Ovary (tissue), 3 donors: Measurements from ENCODE around the gene COPE.

Experiments
- EP300 ChIP-seq: sonication (generic); formaldehyde crosslinking; IDR thresholded peaks from one replicate; pipeline ENCODE4 v1.6.1; 2017; ENCODE audit warnings: antibody characterized with exemption
- TF ChIP-seq, protein P1 (sequence below), 3 donors: fragments of 450-650 bp in 2 of 3; fragments of 200-600 bp in 1 of 3; IDR thresholded peaks; one replicate each; pipeline versions ENCODE4 v1.5.1 to v1.8.0; 2016 to 2022; ENCODE audit warnings: antibody characterized with exemption in 3 of 3, mild to moderate bottlenecking in 1 of 3
- donor health status: DM: no; HTN: no; CAD: no.

- TF ChIP-seq, protein P1, sequence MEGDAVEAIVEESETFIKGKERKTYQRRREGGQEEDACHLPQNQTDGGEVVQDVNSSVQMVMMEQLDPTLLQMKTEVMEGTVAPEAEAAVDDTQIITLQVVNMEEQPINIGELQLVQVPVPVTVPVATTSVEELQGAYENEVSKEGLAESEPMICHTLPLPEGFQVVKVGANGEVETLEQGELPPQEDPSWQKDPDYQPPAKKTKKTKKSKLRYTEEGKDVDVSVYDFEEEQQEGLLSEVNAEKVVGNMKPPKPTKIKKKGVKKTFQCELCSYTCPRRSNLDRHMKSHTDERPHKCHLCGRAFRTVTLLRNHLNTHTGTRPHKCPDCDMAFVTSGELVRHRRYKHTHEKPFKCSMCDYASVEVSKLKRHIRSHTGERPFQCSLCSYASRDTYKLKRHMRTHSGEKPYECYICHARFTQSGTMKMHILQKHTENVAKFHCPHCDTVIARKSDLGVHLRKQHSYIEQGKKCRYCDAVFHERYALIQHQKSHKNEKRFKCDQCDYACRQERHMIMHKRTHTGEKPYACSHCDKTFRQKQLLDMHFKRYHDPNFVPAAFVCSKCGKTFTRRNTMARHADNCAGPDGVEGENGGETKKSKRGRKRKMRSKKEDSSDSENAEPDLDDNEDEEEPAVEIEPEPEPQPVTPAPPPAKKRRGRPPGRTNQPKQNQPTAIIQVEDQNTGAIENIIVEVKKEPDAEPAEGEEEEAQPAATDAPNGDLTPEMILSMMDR (IDR thresholded peaks at IDR 0.05), result peak in 1 of 3 donors; percentile 10
- no peak for TF ChIP-seq EP300
Observed at GRCh38 chr19:18933297-18933696, 14.1 kb upstream of the COPE start.
